Activated CD4-positive, alpha-beta T cell treated with anti-CD3 and anti-CD28 coated beads for 1 hour (primary cell): ENCODE results near the gene PADI1.
"Not testable (repeated sequence)": the region's sequence is repeated elsewhere in the genome, so short reads cannot be mapped to it uniquely, and the experiment has no call there.

Source experiments
- DNase-seq: peaks from one replicate; pipeline ENCODE4 v3.0.0-alpha.2; 2020

PADI1 gene

GRCh38 chr1:17218939-17219338, 14.0 kb downstream of the PADI1 start:
- DNase-seq, result no peak

DNA sequence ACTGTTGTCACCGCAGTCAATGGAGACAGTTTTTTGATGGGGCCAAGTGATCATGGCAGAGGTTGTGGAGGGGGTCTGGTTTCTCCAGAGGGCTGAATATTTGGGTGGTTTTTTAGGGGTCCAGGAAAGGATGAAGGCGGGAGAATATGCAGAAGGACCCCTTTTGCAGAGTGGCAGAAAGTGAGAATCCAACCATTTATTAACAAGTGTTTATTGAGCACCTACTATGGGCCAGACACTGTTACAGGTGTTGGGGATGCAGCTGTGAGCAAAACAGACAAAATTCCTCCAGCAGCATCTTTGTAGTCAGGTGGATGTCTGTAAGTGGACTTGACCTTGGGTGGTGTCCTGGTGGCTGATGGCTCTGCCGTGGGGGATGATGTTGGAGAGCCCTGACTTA, 15.4 kb downstream of the PADI1 start:
- DNase-seq, result no peak

GRCh38 chr1:17222557-17222956, 17.6 kb downstream of the PADI1 start:
- no peak for DNase-seq

GRCh38 chr1:17224434-17224833, 19.5 kb downstream of the PADI1 start:
- DNase-seq, result no peak

GRCh38 chr1:17225140-17225539, 20.2 kb downstream of the PADI1 start:
- no peak for DNase-seq

DNA sequence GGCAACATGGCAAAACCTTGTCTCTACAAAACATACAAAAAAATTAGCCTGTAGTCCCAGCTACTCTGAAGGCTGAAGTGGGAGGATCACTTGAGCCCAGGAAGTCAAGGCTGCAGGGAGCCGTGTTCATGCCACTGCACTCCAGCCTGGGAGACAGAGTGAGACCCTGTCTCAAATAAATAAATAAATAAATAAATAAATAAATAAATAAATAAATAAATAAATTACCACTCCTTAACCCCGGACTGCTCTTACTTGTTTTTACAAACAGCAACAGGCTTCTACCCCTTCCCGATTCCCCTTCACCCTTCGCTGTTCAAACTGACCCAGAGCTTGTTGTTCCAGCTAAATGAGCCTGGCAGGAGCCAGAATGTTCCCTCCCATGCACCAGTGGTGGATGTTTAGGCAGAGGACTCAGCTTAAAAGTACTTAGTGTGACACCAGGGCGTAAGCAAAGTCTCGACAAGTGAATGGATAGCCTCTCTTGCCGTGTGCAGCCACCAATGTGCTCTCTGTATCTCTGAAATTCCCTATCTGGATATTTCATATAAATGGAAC, 22.5 kb downstream of the PADI1 start:
- DNase-seq, result no peak

DNA sequence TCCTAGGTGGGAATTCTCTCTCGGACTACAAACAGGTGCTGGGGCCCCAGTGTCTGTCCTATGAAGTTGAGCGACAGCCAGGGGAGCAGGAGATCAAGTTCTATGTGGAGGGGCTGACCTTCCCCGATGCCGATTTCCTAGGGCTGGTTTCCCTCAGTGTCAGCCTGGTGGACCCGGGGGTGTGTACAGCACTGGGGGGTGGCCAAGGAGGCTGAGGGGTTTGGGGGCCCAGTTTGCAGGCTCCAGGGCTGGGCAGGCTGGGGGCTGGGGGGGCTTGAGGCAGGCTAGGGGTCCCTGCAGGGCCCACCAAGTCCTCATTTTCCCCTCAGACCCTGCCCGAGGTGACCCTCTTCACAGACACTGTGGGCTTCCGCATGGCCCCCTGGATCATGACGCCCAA, 23.7 kb downstream of the PADI1 start:
- DNase-seq, result no peak

GRCh38 chr1:17229379-17229778, 24.5 kb downstream of the PADI1 start:
- no peak for DNase-seq

- no peak for DNase-seq
Measured at GRCh38 chr1:17230106-17230505, 25.2 kb downstream of the PADI1 start.

- DNase-seq, result no peak
Measured at GRCh38 chr1:17230671-17231310, 25.9 kb downstream of the PADI1 start.

- DNase-seq, result no peak
Measured at GRCh38 chr1:17232759-17233661, 28.1 kb downstream of the PADI1 start.

GRCh38 chr1:17233675-17234320, 28.9 kb downstream of the PADI1 start:
- DNase-seq, result no peak

DNA sequence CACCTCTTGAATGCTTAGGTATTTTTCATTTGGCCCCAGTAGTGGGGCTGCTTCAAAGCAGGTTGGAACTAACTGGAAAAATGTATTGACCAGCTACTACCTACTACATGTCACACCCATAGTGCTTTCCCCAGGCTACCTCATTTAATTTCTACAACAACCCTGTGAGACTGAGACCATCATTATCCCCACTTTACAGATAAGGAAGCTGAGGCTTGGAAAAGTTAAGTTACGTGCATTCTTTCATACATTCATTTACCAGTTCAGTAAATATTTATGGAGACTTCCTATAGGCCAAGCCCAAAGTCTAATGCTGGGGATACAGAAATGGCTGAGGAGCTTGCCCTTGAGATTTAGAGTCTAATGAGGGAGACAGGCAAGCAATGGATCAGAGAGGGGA, 29.5 kb downstream of the PADI1 start:
- no peak for DNase-seq

DNA sequence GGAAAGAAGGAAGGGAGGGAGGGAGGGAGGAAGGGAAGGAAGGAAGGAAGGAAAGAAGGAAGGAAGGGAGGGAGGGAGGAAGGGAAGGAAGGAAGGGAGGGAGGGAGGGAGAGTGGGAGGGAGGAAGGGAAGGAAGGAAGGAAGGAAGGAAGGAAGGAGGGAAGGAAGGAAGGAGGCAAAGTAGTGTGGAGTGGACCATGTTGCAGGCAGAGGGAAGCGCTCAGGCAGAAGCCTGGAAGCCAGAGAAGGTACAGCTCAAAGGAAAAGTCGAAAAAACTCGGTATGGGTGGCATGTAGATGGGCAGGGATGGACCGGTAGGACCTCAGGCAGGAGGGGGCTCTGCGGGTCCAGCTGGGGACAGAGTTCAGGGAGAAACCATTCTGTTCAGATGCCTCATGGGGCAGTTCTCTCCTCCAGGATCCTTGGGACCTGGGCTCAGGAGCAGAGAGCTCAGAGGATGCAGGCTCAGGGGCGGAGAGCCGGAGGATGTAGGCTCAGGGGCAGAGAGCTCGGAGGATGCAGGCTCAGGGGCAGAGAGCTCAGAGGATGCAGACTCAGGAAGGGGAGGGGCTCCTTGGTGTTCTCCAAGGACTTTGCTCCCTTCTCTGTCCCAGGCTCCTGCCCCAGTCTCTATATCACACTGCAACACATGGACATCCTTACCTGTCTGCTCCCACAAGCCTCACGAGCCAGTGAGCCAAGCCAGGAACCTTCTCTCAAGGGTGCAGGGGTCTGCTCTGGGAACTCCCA, 30.4 kb downstream of the PADI1 start:
- DNase-seq, result no peak

- DNase-seq, result peak; percentile 77
Measured at GRCh38 chr1:17236779-17237560, 32.0 kb downstream of the PADI1 start.

DNA sequence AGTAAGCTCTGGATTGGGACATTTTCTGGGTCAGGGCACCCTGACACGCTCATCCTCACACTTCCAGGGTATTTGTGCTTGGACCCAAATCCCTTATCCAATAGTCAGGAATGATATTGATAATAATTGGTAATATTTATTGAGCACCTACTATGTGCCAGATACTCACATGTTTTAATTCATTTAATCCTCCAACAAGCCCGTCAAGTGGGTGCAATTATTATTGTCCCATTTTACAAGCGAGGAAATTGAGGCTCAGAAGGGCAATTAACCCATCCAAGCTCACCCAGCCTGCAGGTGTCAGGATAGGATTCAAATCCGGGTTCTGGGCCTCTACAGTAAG, 32.6 kb downstream of the PADI1 start:
- no peak for DNase-seq

DNA sequence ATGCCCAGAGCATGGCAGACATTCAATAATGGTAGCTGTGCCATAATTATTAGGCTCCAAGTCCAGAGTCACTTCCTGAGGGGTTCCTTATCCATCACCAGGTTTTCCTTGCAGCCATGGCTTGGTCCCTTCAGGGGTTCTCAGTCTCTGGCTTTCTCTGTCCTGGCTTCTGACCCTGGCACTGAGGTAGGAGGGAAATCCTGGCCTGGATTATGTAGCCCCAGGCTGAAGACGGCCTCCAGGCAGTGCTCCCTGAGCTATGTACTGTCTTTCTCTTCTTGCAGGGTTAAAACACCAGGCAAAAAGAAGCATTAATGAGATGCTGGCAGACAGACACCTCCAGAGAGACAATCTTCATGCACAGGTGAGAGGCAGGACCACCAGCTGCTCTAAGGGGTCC, 34.5 kb downstream of the PADI1 start:
- no peak for DNase-seq

GRCh38 chr1:17241011-17241779, 36.3 kb downstream of the PADI1 start:
- DNase-seq, result not testable (repeated sequence)

DNA sequence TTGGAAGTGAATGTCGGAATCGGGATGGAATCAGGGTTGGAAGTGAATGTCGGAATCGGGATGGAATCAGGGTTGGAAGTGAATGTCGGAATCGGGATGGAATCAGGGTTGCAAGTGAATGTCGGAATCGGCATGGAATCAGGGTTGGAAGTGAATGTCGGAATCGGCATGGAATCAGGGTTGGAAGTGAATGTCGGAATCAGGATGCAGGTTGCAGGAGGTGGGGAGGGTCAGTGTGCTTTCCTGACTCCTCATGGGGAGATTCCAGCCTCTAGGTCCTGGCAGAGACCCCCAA, 36.8 kb downstream of the PADI1 start:
- not testable (repeated sequence) for DNase-seq

DNA sequence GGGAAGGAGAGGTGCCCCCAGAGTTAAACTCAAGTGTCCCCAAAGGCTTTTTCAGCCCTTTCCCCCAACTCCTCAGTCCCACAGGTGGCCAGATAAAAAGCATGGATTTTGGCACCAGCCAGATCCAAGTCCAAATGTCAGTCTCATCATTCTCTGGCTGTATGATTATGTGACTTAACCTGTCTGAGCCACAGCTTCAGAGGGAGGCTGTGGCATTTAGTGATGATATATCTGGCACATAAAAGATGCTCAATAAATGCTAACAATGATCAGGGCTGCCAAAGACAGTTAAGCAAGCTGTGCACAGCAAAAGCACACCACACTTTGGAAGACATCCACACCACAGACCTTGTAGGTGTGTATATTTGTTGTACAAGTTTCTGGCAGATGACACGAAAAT, 38.3 kb downstream of the PADI1 start:
- no peak for DNase-seq
